T1000 (cell line): ENCODE results near the gene SRP68.
A peak's percentile ranks its signal among the peaks of the same experiment; 100 is the strongest.

Experiments
- DNase-seq: peaks from one replicate; lab custom pipeline; 2025; ENCODE audit warnings: mixed read lengths; lab: John Stamatoyannopoulos, UW

SRP68 gene

GRCh38 chr17:76017481-76018339, 54.6 kb downstream of the SRP68 start:
- no peak for DNase-seq

DNA sequence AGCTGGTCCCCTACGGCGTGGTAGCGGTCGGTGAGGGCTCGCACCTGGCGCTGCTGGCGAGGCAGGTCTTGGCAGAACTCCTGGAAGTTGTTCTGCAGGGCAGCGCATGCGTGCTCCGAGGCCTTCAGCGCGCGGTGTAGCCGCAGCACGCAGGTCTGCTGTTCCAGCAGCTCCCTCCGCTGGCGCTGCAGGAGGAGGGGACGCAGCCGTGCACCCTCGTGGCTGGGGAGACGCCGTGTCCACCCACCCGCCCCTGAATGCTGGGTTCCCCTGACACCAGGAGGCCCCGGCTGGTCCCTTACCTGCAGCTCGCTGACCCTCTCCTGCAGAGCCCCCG, 57.4 kb downstream of the SRP68 start:
- DNase-seq = no peak

DNA sequence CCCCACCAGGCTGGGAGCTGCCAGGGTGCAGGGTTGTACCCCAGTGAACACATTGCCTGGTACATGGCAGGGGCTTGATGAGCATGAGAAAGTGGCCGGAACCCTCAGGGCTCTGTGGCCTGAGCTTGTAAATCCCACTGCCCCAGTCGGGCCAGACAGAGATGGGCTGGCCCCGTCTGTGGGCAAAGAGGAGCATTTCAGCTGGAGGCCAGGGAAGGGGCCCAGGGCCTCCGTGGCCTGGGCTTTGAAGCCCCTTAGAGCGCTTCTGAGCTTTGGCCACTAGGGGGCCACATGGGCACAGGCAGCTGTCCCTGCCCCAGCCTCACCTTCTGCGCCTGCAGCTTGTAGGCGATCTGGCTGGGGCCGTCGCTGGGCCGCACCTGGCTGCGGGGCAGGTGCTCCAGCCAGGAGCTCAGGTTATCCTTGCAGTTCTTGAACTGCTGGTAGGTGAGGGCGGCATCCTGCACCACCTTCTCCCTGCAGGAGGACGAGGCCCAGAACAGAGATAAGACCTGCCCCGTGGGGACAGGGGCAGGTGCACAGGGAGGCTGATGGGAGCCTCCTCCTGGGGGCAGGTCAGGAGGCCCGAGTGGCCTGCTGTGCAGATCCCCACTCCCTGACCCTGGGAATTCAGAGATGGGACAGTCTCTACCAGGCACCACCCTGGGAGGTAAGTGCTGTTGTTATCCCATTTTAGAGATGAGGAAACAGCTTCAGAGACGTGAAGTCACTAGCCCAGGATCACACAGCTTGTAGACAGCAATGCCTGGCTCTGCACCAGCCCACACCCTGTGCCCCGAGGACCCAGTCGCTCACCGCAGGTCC, 58.0 kb downstream of the SRP68 start:
- peak; percentile 51 for DNase-seq

DNA sequence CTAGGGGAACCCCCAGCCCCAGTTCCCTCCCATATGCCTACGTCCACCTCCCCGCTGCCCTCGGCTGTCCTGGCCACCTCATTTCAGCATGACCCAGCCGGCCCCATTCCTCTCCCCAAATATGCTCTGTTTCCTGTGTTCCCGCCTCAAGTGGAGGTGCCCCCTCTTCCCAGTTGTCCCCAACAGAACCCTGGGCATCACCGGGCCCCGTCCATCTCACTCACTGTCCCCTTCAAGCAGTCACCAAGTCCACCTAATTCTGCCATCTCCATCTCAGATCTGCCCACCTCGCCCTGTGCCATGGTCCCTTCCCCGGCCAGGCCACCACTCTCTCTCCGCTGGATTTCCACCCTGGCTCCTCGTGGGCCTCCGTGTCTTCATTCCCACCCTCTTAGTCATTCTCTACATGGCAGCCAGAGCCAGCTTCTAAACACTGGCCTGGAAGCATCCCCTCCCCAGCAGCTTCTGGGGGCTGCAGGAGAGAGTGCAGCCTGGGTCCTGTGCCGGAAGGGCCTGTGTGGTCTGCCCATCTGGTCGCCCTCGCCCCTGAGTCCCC, 58.9 kb downstream of the SRP68 start:
- DNase-seq = no peak

GRCh38 chr17:76011951-76012350, 60.4 kb downstream of the SRP68 start:
- no peak for DNase-seq

- no peak for DNase-seq
Observed at GRCh38 chr17:76009969-76010661, 62.2 kb downstream of the SRP68 start.

GRCh38 chr17:76009447-76009846, 62.9 kb downstream of the SRP68 start:
- DNase-seq = no peak

- no peak for DNase-seq
Observed at GRCh38 chr17:76008630-76009425, 63.5 kb downstream of the SRP68 start.

DNA sequence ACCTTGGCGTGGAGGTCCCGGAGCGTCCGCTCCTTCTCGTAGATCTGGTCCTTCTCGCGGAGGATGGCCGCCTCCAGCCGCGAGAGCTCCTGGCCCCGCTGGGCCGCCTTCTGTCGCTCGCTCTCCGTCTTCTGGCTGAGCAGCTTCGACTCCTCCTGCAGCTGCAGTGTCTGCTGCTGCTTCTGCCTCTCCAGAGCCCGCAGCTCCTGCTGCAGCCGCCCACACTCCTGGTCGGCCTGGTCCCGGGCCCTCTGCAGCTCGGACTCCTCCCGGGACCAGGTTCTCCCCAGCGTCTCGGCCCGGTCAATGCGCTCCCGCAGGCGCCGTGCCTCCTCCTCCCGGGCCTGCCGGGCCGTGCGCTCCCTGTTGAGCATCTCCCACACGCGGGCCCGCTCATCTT, 64.1 kb downstream of the SRP68 start:
- no peak for DNase-seq

GRCh38 chr17:76007850-76008165, 64.5 kb downstream of the SRP68 start:
- DNase-seq = no peak

- no peak for DNase-seq
Observed at GRCh38 chr17:76007131-76007849, 65.0 kb downstream of the SRP68 start.

GRCh38 chr17:76005263-76006149, 66.8 kb downstream of the SRP68 start:
- DNase-seq = peak; percentile 48

GRCh38 chr17:76004750-76005262, 67.5 kb downstream of the SRP68 start:
- no peak for DNase-seq

DNA sequence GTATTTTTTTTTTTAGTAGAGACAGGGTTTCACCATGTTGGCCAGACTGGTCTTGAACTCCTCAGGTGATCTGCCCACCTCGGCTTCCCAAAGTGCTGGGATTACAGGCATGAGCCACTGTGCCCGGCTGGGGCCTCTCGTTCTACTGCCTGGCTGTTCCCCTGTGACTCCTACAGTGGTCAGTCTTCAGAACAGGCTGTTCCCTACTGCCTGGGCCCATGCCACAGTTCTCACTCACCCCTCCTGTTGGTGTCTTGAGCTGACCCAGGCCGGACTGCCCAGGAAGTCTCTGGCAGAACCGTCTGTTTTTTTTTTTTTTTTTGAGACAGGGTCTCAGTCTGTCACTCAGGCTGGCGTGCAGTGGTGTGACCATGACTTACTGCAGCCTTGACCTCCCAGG, 68.4 kb downstream of the SRP68 start:
- no peak for DNase-seq

DNA sequence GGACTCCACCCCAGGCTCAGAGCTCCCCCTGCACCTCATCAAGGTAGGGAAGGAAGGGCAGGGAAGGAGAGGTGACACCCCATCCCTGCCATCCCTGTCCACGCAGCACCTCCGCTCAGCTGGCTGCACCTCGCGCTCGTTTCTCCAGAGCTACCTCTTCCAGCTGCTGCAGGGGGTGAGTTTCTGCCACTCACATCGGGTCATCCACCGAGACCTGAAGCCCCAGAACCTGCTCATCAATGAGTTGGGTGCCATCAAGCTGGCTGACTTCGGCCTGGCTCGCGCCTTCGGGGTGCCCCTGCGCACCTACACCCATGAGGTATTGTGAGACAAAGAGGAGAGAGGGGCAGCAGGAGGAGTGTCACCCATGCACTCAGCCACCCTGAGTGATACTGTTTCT, 70.2 kb downstream of the SRP68 start:
- no peak for DNase-seq

GRCh38 chr17:76000755-76001521, 71.4 kb downstream of the SRP68 start, which contains the start of gene CDK3:
Gene CDK3 (plus strand): TSS chr17:76000855. CDS start chr17:76001426, 571 bp downstream.
- no peak for DNase-seq

- no peak for DNase-seq
Observed at GRCh38 chr17:76000016-76000754, 72.1 kb downstream of the SRP68 start.

- peak; percentile 17 for DNase-seq
Observed at GRCh38 chr17:75998327-75998795, 74.0 kb downstream of the SRP68 start.
